Gastrocnemius medialis (tissue), 4 donors: ENCODE data around the gene XYLT1. TPM values are rescaled to one million over a fixed set of nuclear protein-coding genes. Genes with fewer than 3 reads are reported as not detected.

Source experiments
- ATAC-seq, 2 donors: fragments of 150-250 bp; one replicate each; pipeline ENCODE4 v1.9.1; 2016
- DNase-seq, 2 donors: peaks; one replicate each; pipeline ENCODE4 v3.0.0-alpha.2; 2019
- H3K27ac ChIP-seq, 4 donors: fragments of 200-600 bp; sonication (generic); 1 replicate in 1 of 4; 2 replicates in 3 of 4; pipeline ENCODE4 v1.5.1; 2016 to 2018; ENCODE audit warnings: mild to moderate bottlenecking in 2 of 4, moderate library complexity in 1 of 4
- H3K27me3 ChIP-seq, 3 donors: fragments of 200-600 bp; sonication (generic) in 2 of 3; 1 replicate in 1 of 3; 2 replicates in 2 of 3; pipeline versions ENCODE4 v1.5.1 to v1.6.0; 2016 to 2019; ENCODE audit warnings: mild to moderate bottlenecking in 1 of 3, moderate library complexity in 1 of 3
- H3K36me3 ChIP-seq, 2 donors: fragments of 200-600 bp; sonication (generic) in 1 of 2; one replicate each; pipeline ENCODE4 v1.5.1; 2017 to 2018
- H3K4me1 ChIP-seq, 2 donors: fragments of 200-600 bp; sonication (generic) in 1 of 2; one replicate each; pipeline ENCODE4 v1.5.1; 2016 to 2017; ENCODE audit warnings: mild to moderate bottlenecking in 2 of 2
- H3K4me3 ChIP-seq, 4 donors: fragments of 200-600 bp; sonication (generic) in 3 of 4; 1 replicate in 1 of 4; 2 replicates in 3 of 4; pipeline ENCODE4 v1.5.1; 2016 to 2019; ENCODE audit warnings: mild to moderate bottlenecking in 2 of 4
- H3K9me3 ChIP-seq, 3 donors: fragments of 200-600 bp; sonication (generic) in 2 of 3; 1 replicate in 1 of 3; 2 replicates in 2 of 3; pipeline ENCODE4 v1.5.1; 2016 to 2019
- CTCF ChIP-seq, 5 experiments: fragments of 450-650 bp in 3 of 5; fragments of 200-600 bp in 2 of 5; sonication (generic) in 2 of 5; IDR thresholded peaks in 4 of 5; conservative IDR thresholded peaks in 1 of 5; 1 replicate in 4 of 5; 2 replicates in 1 of 5; pipeline ENCODE4 v1.5.1; 2016 to 2019; ENCODE audit warnings: antibody characterized with exemption in 5 of 5, mild to moderate bottlenecking in 3 of 5, moderate library complexity in 3 of 5
- POLR2A ChIP-seq, 2 donors: fragments of 450-650 bp; IDR thresholded peaks; one replicate each; pipeline ENCODE4 v1.6.1; 2017; ENCODE audit warnings: antibody characterized with exemption in 2 of 2, mild to moderate bottlenecking in 2 of 2, moderate library complexity in 2 of 2
- in situ Hi-C, 4 donors: fragments of 200-750 bp; cut with MboI; loops; one replicate each; pipeline versions ENCODE4 v1.15.0 to v1.8.0; 2017; ENCODE audit warnings: low sequenced_read_pairs in 4 of 4
- intact Hi-C: fragments of 100-400 bp; cut with DNase I; formaldehyde crosslinking; loops from one replicate; pipeline ENCODE4 v1.15.1; 2023; ENCODE audit warnings: low total_unique reads
- total RNA-seq, 4 donors: library from RNA; depleted of rRNA; stranded (reverse); fragments of >200 nt; gene quantifications; one replicate each; pipeline versions ENCODE4 v1.1.0 to v1.2.3, GENCODE V29; 2016

The XYLT1 gene
- total RNA-seq, 4 donors from 2014 or later, result 0.87 to 7.9 (median 1.4) TPM

- intact Hi-C loops, result loop anchor here (5.0 to 10.0 kb wide), 3 partner anchors 103 to 501 kb away; no protein-coding TSS in a partner anchor
- in situ Hi-C loops, result loop anchor here in 2 of 4 donors (25.0 kb wide), 3 partner anchors 237 to 612 kb away; no protein-coding TSS in a partner anchor
These were observed 3.3 kb upstream of the XYLT1 start for GRCh38 chr16:17474037-17474436.

GRCh38 chr16:17471719-17472461, 1.1 kb upstream of the XYLT1 start:
- Histone ChIP-seq H3K9me3 (no peaks in the 10 kb centered on the region), H3K4me3 (peak overlapping the region in 1 of 4 donors; percentile 59), H3K27me3 (peaks cover 11 to 31% (median 18%) of the 10 kb centered on the region in 3 donors), H3K27ac (peak overlapping the region; percentile 75 to 86 (median 80)), H3K36me3 (no peaks in the 10 kb centered on the region), H3K4me1 (peaks cover 7 to 20% of the 10 kb centered on the region in 2 donors)
- in situ Hi-C loops (loop anchor here in 2 of 4 donors (25.0 kb wide), 3 partner anchors 235 to 610 kb away; no protein-coding TSS in a partner anchor), intact Hi-C loops (loop anchor here (1.0 to 10.0 kb wide), 5 partner anchors 66 to 503 kb away; no protein-coding TSS in a partner anchor)
- TF ChIP-seq POLR2A (IDR thresholded peaks at IDR 0.05) (no peak), CTCF (IDR thresholded peaks at IDR 0.05 in 4 of 5, conservative IDR thresholded peaks at IDR 0.05 in 1 of 5) (no peak)
- DNase-seq, result no peak
- peak; percentile 27 to 50 for ATAC-seq

More at GRCh38 chr16:17474037-17474436, 3.3 kb upstream of the XYLT1 start:
- no peak overlapping the region for H3K4me3 ChIP-seq
- peaks cover 7 to 12% of the 10 kb centered on the region in 2 donors for H3K4me1 ChIP-seq
- no peaks in the 10 kb centered on the region for H3K36me3 ChIP-seq
- ATAC-seq (no peak), DNase-seq (no peak)
- TF ChIP-seq POLR2A (IDR thresholded peaks at IDR 0.05), result no peak
- TF ChIP-seq CTCF (IDR thresholded peaks at IDR 0.05 in 4 of 5, conservative IDR thresholded peaks at IDR 0.05 in 1 of 5), result no peak
- H3K27ac ChIP-seq, result no peak overlapping the region
- H3K9me3 ChIP-seq, result no peaks in the 10 kb centered on the region
- H3K27me3 ChIP-seq, result peaks cover 7 to 16% (median 11%) of the 10 kb centered on the region in 3 donors

- intact Hi-C loops, result loop anchor here (2.0 to 10.0 kb wide), 4 partner anchors 107 to 504 kb away; no protein-coding TSS in a partner anchor
These were observed 415 bp downstream of the XYLT1 start for GRCh38 chr16:17470182-17470907.

More at GRCh38 chr16:17470182-17470907, 415 bp downstream of the XYLT1 start:
- no peaks in the 10 kb centered on the region for H3K9me3 ChIP-seq
- H3K27me3 ChIP-seq, result peaks cover 13 to 31% (median 25%) of the 10 kb centered on the region in 3 donors
- DNase-seq, result no peak
- in situ Hi-C loops, result loop anchor here in 2 of 4 donors (25.0 kb wide), 3 partner anchors 233 to 608 kb away; no protein-coding TSS in a partner anchor
- TF ChIP-seq CTCF (IDR thresholded peaks at IDR 0.05 in 4 of 5, conservative IDR thresholded peaks at IDR 0.05 in 1 of 5), result no peak
- no peak for TF ChIP-seq POLR2A (IDR thresholded peaks at IDR 0.05)
- H3K36me3 ChIP-seq, result no peaks in the 10 kb centered on the region
- peak overlapping the region; percentile 49 to 69 (median 55) for H3K4me3 ChIP-seq
- no peak for ATAC-seq
- H3K27ac ChIP-seq, result peak overlapping the region in 1 of 4 donors; percentile 47
- peaks cover 7 to 20% of the 10 kb centered on the region in 2 donors for H3K4me1 ChIP-seq
